Measurements from ENCODE around the gene RERE.
A peak's percentile ranks its signal among the peaks of the same experiment; 100 is the strongest.

The RERE gene

GRCh38 chr1:8349961-8350360 lies 467.5 kb downstream of the RERE start:
- TF ChIP-seq FOXM1 (IDR thresholded peaks at IDR 0.05; ENCODE audit: borderline replicate concordance, low read depth), result no peak
- TF ChIP-seq RAD21 (IDR thresholded peaks at IDR 0.05; ENCODE audit: low read depth), result no peak
- TF ChIP-seq USF1 (IDR thresholded peaks at IDR 0.05), result no peak
- TF ChIP-seq CEBPB (IDR thresholded peaks at IDR 0.05), result no peak
- TF ChIP-seq NFIC (IDR thresholded peaks at IDR 0.05), result no peak
- TF ChIP-seq TAF1 (IDR thresholded peaks at IDR 0.05; ENCODE audit: low read depth), result no peak
- TF ChIP-seq TEAD4 (IDR thresholded peaks at IDR 0.05), result no peak

GRCh38 chr1:8349473-8349865 lies 468.0 kb downstream of the RERE start:
- no peak for TF ChIP-seq MAX (IDR thresholded peaks at IDR 0.05)
- TF ChIP-seq ZBTB7A (IDR thresholded peaks at IDR 0.05; ENCODE audit: low read depth), result no peak
- no peak for TF ChIP-seq TEAD4 (IDR thresholded peaks at IDR 0.05)
- TF ChIP-seq TAF1 (IDR thresholded peaks at IDR 0.05; ENCODE audit: low read depth), result no peak
- no peak for TF ChIP-seq TCF12 (IDR thresholded peaks at IDR 0.05; ENCODE audit: low read depth)
- TF ChIP-seq USF1 (IDR thresholded peaks at IDR 0.05), result no peak
- no peak for TF ChIP-seq CREB1 (IDR thresholded peaks at IDR 0.05; ENCODE audit: low read depth)
- TF ChIP-seq REST (IDR thresholded peaks at IDR 0.05; ENCODE audit: low read depth), result no peak
- TF ChIP-seq NFIC (IDR thresholded peaks at IDR 0.05), result no peak
- TF ChIP-seq YY1 (IDR thresholded peaks at IDR 0.05; ENCODE audit: low read depth), result no peak

GRCh38 chr1:8348777-8349472 lies 468.5 kb downstream of the RERE start:
- TF ChIP-seq ZBTB7A (IDR thresholded peaks at IDR 0.05; ENCODE audit: low read depth), result peak; percentile 61; the same call in 1 of the 2 replicates
- TF ChIP-seq USF1 (IDR thresholded peaks at IDR 0.05), result no peak
- TF ChIP-seq NFIC (IDR thresholded peaks at IDR 0.05), result no peak
- TF ChIP-seq EP300 (IDR thresholded peaks at IDR 0.05; ENCODE audit: borderline replicate concordance), result no peak
- 0 out of 2 replicates have a peak, but pooled peaks have one; percentile 20 for TF ChIP-seq YY1 (IDR thresholded peaks at IDR 0.05; ENCODE audit: low read depth)
- TF ChIP-seq CEBPB (IDR thresholded peaks at IDR 0.05), result no peak
- TF ChIP-seq TAF1 (IDR thresholded peaks at IDR 0.05; ENCODE audit: low read depth), result no peak
- TF ChIP-seq CREB1 (IDR thresholded peaks at IDR 0.05; ENCODE audit: low read depth), result no peak
- no peak for TF ChIP-seq FOXM1 (IDR thresholded peaks at IDR 0.05; ENCODE audit: borderline replicate concordance, low read depth)
- TF ChIP-seq TCF12 (IDR thresholded peaks at IDR 0.05; ENCODE audit: low read depth), result no peak
- no peak for TF ChIP-seq MAX (IDR thresholded peaks at IDR 0.05)
- peak; percentile 82 for TF ChIP-seq RAD21 (IDR thresholded peaks at IDR 0.05; ENCODE audit: low read depth)
- no peak for TF ChIP-seq TEAD4 (IDR thresholded peaks at IDR 0.05)
- TF ChIP-seq EGR1 (IDR thresholded peaks at IDR 0.05), result no peak
- TF ChIP-seq REST (IDR thresholded peaks at IDR 0.05; ENCODE audit: low read depth), result no peak

GRCh38 chr1:8348047-8348776 lies 469.2 kb downstream of the RERE start:
- TF ChIP-seq TCF12 (IDR thresholded peaks at IDR 0.05; ENCODE audit: low read depth), result no peak

GRCh38 chr1:8347635-8348034 lies 469.8 kb downstream of the RERE start:
- TF ChIP-seq TEAD4 (IDR thresholded peaks at IDR 0.05) (no peak), TAF1 (IDR thresholded peaks at IDR 0.05; ENCODE audit: low read depth) (no peak), EGR1 (IDR thresholded peaks at IDR 0.05) (no peak), USF1 (IDR thresholded peaks at IDR 0.05) (no peak), YY1 (IDR thresholded peaks at IDR 0.05; ENCODE audit: low read depth) (no peak), MAX (IDR thresholded peaks at IDR 0.05) (no peak), NFIC (IDR thresholded peaks at IDR 0.05) (no peak), RAD21 (IDR thresholded peaks at IDR 0.05; ENCODE audit: low read depth) (no peak), EP300 (IDR thresholded peaks at IDR 0.05; ENCODE audit: borderline replicate concordance) (no peak), FOXM1 (IDR thresholded peaks at IDR 0.05; ENCODE audit: borderline replicate concordance, low read depth) (no peak), ZBTB7A (IDR thresholded peaks at IDR 0.05; ENCODE audit: low read depth) (no peak), REST (IDR thresholded peaks at IDR 0.05; ENCODE audit: low read depth) (no peak), CREB1 (IDR thresholded peaks at IDR 0.05; ENCODE audit: low read depth) (no peak), TCF12 (IDR thresholded peaks at IDR 0.05; ENCODE audit: low read depth) (no peak)

Data from Ishikawa (cell line).